ENCODE data around the gene MYORG.

DNA sequence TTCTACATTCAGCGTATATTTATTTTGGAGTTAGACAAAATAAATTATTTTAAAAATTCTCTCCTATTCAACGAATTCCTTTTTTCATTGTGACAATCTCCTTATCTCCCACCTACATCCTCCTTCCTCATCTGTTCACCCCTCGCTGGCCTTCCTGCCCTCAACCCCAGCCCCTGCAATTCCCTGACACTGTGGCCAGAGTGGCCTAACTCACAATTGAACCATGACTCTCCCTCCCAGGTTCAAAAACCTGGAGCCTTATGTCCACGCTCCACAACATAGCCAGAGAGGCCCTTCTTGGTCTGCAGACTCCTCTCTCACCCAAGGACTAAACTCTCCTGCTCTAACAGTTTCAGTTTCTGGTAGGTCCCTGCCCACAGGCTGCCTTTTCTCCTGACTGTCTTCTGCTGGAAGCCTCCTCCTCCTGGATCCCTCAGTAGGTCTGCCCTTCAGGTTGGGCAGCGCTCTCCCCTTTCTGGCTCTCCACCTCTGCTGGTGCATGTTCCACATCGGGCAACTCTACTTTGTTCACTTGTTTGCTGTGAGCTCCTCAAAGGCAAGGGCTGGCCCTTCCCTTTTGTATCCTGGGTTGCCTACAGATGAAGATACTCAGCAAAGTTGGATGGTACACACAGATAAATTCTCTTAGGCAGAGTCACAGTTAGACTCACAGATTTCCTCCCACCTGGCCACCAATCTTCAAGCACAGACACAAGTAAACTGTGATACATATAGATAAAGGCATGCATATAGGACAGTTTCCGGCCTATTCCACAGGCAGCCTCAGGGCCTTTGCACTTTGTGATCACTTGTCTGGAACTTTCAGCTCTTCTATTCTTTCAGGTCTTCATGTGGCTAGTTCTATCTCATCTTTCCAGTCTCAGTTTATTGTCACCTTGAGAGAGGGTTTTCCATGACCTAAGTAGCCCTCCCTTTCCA lies 19.8 kb upstream of the MYORG start:
- TF ChIP-seq, protein P1, sequence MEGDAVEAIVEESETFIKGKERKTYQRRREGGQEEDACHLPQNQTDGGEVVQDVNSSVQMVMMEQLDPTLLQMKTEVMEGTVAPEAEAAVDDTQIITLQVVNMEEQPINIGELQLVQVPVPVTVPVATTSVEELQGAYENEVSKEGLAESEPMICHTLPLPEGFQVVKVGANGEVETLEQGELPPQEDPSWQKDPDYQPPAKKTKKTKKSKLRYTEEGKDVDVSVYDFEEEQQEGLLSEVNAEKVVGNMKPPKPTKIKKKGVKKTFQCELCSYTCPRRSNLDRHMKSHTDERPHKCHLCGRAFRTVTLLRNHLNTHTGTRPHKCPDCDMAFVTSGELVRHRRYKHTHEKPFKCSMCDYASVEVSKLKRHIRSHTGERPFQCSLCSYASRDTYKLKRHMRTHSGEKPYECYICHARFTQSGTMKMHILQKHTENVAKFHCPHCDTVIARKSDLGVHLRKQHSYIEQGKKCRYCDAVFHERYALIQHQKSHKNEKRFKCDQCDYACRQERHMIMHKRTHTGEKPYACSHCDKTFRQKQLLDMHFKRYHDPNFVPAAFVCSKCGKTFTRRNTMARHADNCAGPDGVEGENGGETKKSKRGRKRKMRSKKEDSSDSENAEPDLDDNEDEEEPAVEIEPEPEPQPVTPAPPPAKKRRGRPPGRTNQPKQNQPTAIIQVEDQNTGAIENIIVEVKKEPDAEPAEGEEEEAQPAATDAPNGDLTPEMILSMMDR (IDR thresholded peaks at IDR 0.05), result no peak
- no peak for TF ChIP-seq EP300 (IDR thresholded peaks at IDR 0.05)

All from stomach (tissue), 4 donors.